ENCODE measurements around the gene TLE5.

GRCh38 chr19:3041327-3041726 is 21.0 kb downstream of the TLE5 start:
- TF ChIP-seq, protein P1, sequence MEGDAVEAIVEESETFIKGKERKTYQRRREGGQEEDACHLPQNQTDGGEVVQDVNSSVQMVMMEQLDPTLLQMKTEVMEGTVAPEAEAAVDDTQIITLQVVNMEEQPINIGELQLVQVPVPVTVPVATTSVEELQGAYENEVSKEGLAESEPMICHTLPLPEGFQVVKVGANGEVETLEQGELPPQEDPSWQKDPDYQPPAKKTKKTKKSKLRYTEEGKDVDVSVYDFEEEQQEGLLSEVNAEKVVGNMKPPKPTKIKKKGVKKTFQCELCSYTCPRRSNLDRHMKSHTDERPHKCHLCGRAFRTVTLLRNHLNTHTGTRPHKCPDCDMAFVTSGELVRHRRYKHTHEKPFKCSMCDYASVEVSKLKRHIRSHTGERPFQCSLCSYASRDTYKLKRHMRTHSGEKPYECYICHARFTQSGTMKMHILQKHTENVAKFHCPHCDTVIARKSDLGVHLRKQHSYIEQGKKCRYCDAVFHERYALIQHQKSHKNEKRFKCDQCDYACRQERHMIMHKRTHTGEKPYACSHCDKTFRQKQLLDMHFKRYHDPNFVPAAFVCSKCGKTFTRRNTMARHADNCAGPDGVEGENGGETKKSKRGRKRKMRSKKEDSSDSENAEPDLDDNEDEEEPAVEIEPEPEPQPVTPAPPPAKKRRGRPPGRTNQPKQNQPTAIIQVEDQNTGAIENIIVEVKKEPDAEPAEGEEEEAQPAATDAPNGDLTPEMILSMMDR (IDR thresholded peaks at IDR 0.05), result no peak
- TF ChIP-seq POLR2A (IDR thresholded peaks at IDR 0.05), result no peak
